HG02870 (cell line): Measurements from ENCODE around the gene EPO.

ENCODE experiments used
- ATAC-seq: cut with Tn5 transposase; IDR thresholded peaks from one replicate; pipeline ENCODE4 v1.9.1; 2021; ENCODE audit warnings: mild to moderate bottlenecking, moderate library complexity; ENCODE audit not compliant: unreplicated experiment

Gene EPO

DNA sequence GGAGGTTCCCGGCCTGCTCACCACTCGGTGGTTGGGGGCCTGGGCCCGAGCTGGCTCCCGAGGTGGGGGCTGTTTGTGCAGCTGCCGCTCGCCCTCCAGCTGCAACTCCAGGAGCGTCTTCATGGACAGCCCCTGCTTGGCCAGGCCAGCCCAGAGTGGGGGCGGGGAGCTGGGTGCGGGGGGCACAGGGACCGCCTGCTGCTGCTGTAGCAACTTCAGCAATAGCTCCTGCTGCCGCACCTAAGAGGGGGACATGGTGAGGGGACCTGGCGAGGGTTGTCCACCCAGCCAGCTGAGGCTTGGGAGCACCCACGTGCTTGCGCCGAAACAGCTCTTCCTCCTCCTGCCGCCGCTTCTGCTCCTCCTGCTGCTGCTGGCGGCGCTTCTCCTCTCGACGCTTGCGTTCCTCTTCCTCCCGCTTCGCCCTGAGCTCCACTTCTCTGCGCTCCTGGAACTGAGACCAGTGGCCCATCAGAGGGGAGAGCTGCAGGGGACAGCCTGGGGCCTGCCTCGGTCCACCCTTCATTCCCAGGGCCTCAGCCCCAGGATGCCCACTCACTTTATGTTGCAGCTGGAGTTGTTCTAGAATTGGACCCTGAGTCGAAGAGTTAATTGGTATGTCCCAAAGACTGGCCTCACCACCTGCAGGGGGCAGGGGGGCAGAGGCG lies 37.1 kb upstream of the EPO start:
- no peak for ATAC-seq

DNA sequence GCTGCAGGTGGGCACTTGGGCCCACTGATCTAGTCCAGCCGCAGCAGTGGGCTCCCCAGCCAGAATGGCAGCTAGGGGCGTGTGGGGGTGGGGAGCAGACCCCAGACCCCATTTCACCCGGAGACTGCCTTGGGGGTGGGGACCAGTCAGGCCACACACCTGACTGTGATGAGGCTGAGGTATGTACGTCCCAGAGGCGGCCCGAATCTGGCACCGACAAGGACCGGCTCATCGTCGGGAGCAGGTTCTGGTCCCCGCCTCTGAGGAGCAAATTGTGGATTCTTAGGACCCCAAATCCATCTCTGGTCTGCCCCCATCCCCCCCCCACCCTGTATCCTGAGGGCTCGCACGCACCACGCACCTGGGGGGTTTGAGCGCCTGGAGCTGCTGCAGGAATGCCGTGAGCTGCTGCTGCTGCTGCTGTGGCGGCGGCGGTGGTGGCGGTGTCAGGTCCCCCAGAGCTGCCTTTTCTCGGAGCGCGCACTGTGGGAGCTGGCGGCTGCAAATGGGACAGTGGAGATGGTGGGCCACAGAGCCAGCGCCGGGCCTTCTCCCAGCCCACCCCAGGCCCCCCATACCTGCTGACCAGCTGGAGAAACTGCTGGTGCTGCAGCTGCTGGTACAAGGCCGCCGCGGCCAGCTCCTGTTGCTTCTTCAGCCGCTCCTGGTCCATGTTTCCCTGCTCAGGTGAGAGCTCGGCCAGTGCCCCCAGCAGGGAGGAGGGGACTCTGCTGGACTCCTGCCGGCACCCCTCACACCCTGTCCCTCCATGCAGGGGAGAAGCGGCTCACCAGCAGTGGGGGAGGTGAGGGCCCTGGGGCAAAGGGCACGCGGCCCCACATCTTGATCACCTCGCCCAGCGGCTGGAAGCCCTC lies 36.4 kb upstream of the EPO start:
- ATAC-seq, result no peak

DNA sequence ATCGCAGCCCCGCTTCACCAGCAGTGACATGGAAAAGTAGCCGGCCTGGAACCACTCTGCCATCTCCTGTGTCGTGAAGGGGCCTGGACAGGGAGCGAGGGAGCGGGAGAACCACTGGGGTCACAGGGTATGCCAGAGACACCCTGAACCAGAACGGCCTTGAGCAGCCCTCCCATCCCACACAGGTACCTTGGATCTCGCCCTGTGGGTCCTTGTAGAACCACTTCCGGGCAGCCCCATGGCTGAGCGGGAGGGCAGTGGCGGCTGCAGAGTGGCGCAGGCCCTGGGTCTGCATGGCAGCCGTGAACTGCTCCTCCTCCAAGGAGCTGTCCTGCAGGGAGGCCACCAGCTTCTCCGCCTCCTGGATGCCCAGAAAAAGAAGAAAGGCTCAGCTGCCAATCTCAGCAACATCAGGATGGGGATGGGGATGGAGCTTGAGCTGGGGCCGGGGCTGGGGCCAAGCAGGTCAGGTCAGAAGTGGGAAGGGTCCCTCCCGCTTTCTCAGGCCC lies 35.7 kb upstream of the EPO start:
- no peak for ATAC-seq

DNA sequence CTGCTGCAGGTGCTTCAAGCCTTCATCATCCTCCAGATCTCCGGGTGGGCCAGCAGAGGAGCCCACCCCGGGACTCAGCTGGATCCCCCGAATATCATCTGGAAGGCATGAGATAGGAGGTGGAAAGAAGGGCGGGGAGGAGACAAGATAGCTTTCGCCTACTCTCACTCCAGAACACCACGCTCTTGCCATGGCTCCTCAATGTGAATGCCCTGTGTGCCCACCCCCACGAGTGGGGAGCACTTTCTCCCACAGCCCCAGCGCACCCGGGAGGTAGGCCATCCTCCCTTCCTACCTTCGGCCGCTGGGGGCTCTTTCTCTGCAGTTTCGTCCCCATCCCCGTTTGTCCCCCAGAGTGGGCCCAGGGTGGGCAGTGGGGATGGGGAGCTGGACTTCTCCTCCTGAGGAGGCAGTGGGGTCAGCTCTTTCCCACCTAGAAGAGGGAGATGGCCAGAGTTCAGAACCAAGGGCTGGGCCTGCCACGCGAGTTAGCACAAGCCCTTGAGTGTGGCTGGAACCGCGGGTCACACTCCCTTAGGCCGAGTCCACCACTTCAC lies 35.1 kb upstream of the EPO start:
- ATAC-seq, result no peak

DNA sequence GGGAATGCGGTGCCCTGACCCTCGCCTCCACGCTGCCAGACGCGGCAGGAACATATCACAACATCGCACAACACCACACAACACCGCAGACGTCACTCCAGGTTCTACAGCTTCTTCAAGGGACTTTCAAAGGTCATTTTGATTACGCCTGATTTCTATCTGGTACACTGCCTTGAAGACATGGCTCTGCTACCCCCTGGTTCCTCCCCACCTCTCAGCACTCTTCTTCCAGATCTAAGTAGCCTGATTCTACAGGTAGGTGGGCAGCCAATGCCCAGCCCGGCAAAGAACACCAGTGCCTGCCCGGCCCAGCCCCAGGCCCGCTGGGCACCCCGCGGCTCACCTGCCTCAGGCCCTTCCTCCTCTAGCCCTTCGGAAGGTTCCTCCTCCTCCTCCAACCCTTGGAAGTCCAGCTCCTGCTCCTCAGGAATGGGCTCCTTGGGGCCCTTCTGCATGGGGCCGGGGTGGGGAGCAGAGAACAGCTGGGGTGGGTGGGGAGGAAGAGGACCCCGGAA lies 34.6 kb upstream of the EPO start:
- ATAC-seq, result no peak

DNA sequence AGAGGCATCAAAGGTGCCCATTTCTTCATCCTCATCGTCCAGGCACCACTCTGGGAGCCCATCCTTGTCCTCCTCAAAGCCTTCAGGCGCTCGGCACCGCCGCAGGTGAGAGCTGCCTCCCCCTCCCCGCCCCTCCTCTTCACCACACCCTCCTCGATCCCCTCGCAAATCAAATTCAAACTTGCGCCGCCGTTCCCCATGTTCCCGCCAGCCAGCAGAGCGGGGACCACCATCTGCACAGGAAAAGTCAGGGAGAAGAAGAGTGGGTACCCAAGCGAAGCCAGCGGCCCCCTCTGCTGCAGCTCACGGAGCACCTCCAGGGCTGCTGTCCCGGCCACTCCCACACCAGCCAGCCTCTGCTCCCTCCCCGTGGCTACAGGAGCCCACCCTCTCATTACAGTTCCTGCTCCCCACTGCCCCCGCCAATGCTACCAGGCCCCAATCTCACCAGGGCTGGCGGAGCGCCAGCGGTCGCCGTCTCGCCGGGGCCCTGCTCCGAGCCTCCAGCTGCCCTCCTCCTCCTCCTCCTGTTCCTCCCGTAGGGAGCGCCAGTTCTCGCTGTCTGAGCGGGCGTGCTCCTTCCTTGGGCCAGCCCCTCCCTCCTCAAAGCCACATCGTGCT lies 34.0 kb upstream of the EPO start:
- ATAC-seq, result no peak

DNA sequence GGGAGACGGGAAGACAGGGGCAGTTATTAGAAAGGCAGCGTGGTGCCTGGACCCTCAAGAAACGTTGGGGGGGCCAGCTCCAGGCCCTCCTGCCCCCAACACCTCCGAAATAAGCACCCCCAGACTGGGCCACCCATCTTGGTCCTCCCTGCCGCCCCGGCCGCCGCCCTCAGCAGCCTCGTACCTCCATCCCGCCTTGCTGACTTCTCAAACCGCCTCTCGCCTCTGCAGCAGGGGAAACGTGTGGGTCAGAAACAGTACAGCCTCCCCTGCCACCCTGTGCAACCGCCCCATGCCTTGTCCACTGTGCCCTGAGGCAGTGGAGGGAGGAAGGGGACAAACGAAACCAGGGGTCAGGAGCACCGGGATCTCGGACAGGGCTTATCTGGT lies 33.5 kb upstream of the EPO start:
- no peak for ATAC-seq

DNA sequence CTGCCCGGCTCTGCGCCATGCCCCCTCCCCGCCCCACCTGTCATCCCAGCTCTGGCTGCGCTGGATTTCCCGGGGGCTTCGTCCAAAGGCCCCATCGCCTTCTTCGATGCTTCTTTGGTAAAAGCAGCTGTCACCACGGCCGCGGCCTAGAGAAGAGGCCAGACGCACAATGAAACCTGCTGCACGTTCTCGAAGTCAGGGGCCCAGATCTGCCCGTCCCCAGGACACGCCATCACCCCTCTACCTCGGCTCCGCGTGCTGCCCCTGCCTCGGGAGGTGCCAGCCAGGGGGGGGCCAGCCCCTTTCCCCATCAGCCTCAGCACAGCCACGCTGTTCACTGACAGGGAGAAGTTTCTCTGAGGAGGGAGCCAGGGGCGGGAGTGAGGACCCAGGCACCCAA lies 33.0 kb upstream of the EPO start:
- no peak for ATAC-seq

DNA sequence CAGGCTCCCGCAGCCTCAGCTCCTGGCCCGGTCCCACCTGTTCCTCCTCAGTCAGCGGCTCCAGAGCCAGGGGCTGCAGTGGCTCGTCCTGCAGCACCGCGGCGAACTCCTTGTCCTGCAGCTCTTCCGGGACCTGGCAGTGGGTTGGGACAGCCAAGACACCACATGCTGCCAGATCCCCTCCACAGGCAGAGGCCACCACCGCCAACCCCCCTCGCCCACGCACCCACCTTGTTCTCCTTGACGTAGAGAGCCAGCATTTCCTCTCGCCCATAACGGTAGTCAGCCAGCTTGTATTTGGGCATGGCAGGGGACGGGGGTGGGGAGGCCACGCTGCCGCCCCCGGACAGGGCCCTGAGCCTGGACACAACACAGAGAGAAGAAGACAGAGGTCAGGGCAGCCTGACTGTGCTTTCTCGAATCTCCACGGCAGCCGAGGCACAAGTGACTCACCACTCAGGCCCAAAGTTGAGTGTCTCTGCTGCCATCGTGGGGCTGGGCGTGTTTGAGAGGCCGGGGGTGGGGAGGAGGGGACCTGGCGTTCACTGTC lies 32.4 kb upstream of the EPO start:
- ATAC-seq, result no peak

DNA sequence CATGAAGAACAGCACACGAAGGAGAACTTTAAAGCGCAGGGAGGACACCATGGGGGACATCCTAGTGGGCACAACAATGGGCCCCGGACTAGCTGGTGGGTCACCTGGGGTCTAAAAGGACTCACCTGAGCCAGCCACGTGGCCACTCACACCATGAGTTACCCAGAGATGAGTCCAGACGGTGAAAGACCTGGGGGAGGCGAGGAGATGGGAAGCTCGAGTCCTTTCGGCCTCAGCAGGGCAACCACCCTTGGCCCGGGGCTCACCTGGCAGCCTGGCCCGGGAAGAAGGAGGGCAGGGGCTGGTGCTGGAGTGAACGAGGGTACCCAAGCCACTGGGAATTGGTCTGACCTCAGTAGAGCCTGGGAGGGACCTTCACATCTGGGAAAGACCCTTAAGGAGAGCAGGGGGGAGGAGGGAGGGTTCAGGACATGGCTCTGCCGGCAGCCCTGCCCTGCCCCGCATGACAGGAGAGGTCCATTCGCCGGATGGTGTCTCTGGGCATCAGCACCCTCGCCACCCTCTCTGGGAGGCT lies 31.9 kb upstream of the EPO start:
- no peak for ATAC-seq

DNA sequence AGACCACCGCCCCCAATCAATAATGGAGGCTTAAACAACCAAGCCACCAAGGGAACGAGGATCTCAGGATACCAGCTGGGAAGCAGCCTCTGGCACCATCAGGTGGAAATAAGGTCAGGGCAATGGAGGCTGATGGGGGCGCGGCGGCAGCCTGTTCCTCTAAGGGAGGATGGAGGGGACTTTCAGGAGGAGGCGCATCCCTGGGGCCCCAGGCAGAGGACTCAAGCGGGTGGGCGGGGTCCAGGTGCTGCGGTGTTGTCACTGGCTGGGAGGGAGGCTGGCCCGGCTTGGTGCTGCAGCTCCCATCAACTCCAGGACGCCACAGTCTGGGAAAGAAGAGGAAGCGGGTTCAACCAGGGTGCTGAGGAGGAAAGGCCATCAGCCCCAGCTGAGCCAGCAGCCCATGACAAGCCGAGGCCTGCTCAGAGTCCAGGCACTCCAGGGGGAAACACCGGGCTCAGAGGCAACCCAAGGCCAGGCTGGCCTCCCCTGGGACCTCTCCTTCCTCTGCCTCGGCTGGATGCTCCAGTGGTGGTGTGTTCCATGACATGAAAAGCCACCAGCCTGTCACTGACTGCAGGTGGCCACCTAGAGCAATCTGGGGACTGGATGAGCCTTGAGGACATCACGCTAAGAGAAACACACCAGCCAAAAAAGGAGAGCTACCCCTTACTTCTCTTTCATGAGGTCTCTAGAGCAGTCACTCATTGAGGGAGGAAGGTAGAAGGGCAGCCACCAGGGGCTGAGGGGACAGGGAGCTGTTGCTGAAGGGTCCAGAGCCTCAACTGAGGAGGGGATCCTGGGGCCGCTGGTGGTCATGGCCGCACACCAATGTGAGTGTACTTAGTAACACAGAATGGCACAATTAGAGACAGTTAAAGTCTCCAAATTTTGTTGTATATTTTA lies 30.8 kb upstream of the EPO start:
- ATAC-seq, result no peak

DNA sequence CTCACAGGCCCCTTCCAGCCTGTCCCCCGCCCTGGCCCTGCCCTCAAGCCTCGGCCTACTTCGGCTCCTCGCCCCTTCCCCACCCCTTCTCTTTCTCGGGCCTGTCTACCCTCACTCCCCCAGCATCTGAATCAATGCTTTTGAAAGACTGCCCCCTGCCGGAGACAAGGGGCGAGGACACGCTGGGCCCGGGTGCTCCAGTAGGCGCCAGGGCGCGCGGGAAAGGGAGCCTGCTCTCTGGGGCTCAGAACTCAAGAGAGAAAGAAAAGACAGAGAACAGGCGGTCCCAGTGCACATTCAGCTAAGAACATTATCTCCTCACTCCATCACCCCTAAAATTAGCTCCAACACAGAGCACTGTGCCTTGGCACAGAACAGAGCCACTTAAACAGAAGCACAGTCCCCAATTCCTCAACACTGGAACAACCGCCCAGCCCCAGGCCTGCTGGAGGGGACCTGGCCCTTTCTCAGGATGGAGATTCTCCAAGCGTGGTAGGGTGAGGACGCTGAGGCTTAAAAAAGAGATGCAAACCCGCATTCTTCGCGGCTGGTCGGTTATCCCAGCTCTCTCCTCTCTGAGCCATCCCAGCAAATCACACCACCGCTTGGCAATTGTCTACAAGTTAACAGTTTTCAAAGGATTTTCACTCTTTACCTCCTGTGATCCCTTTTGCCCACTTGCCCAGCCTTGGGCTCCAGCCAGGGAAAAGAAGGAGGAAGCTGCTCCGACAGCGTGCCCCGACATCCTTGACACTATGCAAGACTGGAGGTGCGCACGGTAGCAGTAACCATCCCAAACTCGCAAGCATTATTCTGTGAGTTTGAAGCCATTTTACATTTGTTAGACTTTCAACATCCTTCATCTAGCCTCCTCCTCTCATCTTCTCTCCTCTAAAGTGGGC lies 28.3 kb upstream of the EPO start:
- ATAC-seq, result no peak

DNA sequence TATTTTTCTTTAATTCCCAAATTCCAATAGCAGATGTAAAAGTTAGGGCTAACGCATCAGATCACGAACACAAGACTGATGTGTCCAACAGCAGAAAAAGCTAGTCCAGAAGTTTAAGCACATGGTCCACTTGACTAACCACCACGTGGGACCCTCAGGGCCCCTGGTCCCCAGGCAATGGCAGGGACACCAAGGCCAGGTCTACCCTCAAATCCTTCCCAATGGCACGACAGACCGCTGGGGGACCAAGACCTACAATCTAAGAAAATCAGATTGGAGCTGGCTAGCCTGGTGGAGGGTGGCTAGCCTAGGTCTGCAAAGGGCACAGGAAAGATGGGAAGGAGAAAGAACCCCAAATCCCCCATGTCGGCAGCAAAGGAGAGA lies 27.7 kb upstream of the EPO start:
- ATAC-seq, result no peak

DNA sequence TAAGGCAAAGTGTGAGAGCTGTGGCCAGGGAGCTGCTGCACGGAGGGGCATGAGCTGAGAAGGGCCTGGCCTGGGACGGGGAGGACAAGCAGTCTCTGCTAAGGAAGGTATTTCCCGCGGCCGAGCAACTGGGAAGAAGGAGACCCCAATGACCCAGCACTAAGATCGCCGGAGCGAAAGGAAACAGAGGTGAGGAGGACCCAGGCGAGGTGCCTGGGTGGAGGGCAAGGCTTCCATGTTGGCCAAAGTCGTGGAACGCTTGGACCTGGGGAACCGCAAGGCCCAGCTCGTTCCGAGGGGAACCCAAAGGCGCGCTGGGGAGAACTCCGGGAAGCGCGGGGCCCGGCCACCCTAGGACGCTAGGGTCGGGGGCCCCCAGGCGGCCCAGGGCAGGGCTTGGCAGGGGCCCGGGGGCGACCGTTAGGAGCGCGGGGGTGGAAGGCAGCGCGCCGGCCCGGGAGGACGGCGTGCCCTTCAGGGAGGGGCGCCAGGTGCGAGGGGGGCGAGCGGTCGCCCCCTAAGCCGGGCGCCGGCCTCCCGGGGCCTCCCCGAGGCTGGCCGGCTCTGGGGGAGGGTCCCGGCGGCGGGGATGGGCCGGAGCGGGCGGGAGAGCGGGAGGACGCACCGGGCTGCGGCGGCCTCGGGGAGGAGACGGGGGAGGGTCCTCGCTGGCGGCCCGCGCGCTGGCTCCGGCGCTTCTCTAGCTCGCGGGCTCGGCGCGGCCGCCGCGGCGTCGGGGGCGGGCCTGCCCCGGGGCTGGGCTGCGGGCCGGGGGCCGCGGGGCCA lies 26.8 kb upstream of the EPO start:
- ATAC-seq, result no peak

DNA sequence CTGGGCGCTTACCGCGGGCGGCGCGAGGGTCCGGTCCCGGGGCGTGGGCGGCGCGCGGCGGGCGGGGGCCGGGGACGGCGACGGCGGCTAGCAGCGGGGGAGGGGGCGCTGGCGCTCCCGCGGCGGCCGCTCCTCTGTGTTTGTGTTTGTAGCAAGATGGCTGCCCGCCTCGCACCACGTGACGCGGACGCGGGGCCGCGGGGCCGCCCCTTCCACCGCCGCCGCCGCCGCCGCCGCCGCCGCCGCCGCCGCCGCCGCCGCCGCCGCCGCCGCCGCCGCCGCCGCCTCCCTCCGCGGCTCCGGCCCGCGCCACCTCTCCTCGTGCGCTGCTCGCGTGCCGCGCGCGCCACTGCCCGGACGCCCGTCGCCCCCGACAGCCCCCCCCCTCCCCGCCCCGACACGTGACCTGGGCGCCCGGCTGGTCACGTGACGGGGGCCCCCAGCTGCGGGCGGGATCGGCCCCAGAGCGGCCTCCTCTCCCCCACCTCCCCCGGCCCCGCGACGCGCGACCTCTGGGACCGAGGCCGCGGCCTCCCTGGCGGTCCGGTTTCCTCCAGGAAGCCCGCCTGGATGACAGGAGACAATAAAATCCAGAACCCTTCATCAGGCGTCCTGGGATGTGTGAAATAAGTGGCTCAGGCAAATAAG lies 26.0 kb upstream of the EPO start, which contains the start of gene GIGYF1:
GIGYF1 (minus strand) TSS at position 153 of the 648 bp plus-strand sequence. CDS start 6,012 bp downstream, outside the sequence.
- ATAC-seq, result no peak

DNA sequence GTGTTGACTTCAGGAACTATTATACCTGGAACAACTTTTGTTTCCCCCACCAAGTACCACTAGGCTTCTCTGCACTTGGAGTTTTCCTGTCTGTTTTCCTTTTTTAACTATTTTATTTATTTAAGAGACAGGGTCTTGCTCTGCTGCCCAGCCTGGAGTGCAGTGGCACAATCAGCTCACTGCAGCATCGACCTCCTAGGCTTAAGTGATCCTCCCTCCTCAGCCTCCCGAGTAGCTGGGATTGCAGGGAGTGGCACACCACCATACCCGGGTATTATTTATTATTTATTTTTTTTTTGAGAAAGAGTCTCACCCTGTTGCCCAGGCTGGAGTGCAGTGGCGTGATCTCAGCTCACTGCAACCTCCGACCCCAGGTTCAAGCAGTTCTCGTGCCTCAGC lies 24.1 kb upstream of the EPO start:
- no peak for ATAC-seq

DNA sequence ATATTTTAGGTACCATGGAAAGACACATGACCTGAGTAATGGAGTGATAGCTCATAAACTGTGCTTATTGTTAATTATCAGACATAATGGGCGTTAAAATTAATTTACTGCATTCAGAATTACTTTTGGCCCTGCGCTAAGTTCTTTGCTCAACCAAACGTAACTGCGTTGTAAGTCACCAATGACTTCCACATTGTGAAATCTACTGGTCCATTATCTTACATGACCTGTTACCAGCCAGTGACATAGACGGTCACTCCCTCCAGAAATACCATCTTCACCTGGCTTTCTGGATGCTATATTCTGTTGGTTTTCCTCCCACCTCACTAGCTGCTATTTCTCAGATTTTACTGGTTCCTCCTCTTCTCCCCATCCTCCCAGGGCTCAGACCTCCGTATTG lies 21.2 kb upstream of the EPO start:
- no peak for ATAC-seq
